K562 (cell line): ENCODE measurements around the gene COQ3. TPM values are rescaled to one million over a fixed set of nuclear protein-coding genes. Genes with fewer than 3 reads are reported as not detected.
A peak's percentile ranks its signal among the peaks of the same experiment; 100 is the strongest.

Experiments
- ATAC-seq: fragments of 200-7000 bp; cut with Tn5 transposase; 3 replicates; pipeline ENCODE4 v1.9.1; 2020; ENCODE audit warnings: moderate library complexity
- BruUV-seq: library from RNA; stranded (reverse); fragments of 400-500 nt; replicated peaks from 2 replicates; lab custom pipeline; 2021; lab: Mats Ljungman, UMichigan
- CTCF ChIA-PET: fragments of 300-600 bp; formaldehyde crosslinking; extraction: SDS; loops from one replicate; lab custom pipeline; 2021; ENCODE audit warnings: low intra/inter-chr PET ratio; lab: Yijun Ruan, JAX
- POLR2A ChIA-PET: fragments of 300-600, 350-650 bp; sonication (Branson Sonifier 250); formaldehyde crosslinking; extraction: SDS; loops from one replicate; lab custom pipeline; 2021; ENCODE audit warnings: antibody characterized with exemption, inconsistent platforms; lab: Yijun Ruan, JAX
- DNase-seq, 4 experiments: peaks; one replicate each; pipeline versions ENCODE4 v3.0.0 to v3.0.0-alpha.2; 2011 to 2018; ENCODE audit warnings: low spot score in 3 of 4, mixed read lengths in 3 of 4; ENCODE audit errors: extremely low read depth in 1 of 4
- FAIRE-seq: peaks from 2 replicates; lab custom pipeline; 2011; peaks lifted over from hg19 to GRCh38; lab: Jason Lieb, UNC
- H2AFZ ChIP-seq: 2 replicates; pipeline ENCODE4 v1.6.0; 2011; ENCODE audit warnings: low read depth, low read length, control low read depth, inconsistent platforms
- H3K27ac ChIP-seq: fragments of 200-600 bp; 3 replicates; pipeline ENCODE4 v1.8.0; 2011; ENCODE audit warnings: low read depth, mild to moderate bottlenecking, control low read depth, inconsistent platforms, low read length, moderate library complexity, mixed read lengths; ENCODE audit errors: extremely low read depth
- H3K27me3 ChIP-seq, 2 experiments: fragments of 300-600 bp in 1 of 2; 2 replicates in 1 of 2; 3 replicates in 1 of 2; pipeline versions ENCODE4 v1.6.0 to v1.8.0; 2011; ENCODE audit warnings: inconsistent platforms in 2 of 2, low read length in 2 of 2, mild to moderate bottlenecking in 1 of 2, mixed read lengths in 1 of 2, moderate library complexity in 1 of 2; ENCODE audit not compliant: control insufficient read depth in 2 of 2, insufficient read depth in 2 of 2
- H3K36me3 ChIP-seq: fragments of 300-600 bp; 3 replicates; pipeline ENCODE4 v1.8.0; 2011; ENCODE audit warnings: mild to moderate bottlenecking, low read length, inconsistent platforms; ENCODE audit not compliant: control insufficient read depth, insufficient read depth
- H3K4me1 ChIP-seq, 2 experiments: fragments of 200-600 bp in 1 of 2; replicated peaks in 1 of 2; 2 replicates in 1 of 2; 3 replicates in 1 of 2; pipeline versions ENCODE4 v1.5.1 to v1.8.0; 2011; ENCODE audit warnings: inconsistent platforms in 2 of 2, low read length in 2 of 2, mild to moderate bottlenecking in 1 of 2, mixed read lengths in 1 of 2, moderate library complexity in 1 of 2; ENCODE audit not compliant: control insufficient read depth in 2 of 2, insufficient read depth in 2 of 2
- H3K4me2 ChIP-seq: 2 replicates; pipeline ENCODE4 v1.6.1; 2011; ENCODE audit warnings: low read length, control low read depth, inconsistent platforms, mixed read lengths; ENCODE audit not compliant: insufficient read depth
- H3K4me3 ChIP-seq: fragments of 200-600 bp; sonication (generic), shearing (Covaris generic); 2 replicates; pipeline ENCODE4 v1.5.1; 2016; ENCODE audit warnings: control low read depth, inconsistent platforms
- H3K79me2 ChIP-seq: fragments of 200-600 bp; 3 replicates; pipeline ENCODE4 v1.8.0; 2011; ENCODE audit warnings: low read length, inconsistent platforms; ENCODE audit not compliant: control insufficient read depth, insufficient read depth
- H3K9ac ChIP-seq, 2 experiments: 2 replicates each; pipeline versions ENCODE4 v1.6.0 to v1.6.1; 2011; ENCODE audit warnings: low read depth in 2 of 2, low read length in 2 of 2, control low read depth in 1 of 2, inconsistent platforms in 1 of 2, mild to moderate bottlenecking in 1 of 2, mixed read lengths in 1 of 2; ENCODE audit not compliant: insufficient read depth in 1 of 2
- H3K9me1 ChIP-seq: one replicate; pipeline ENCODE4 v1.6.0; 2011; ENCODE audit warnings: inconsistent platforms, mild to moderate bottlenecking, low read length, moderate library complexity; ENCODE audit not compliant: control insufficient read depth, insufficient read depth
- H3K9me3 ChIP-seq: replicated peaks from 2 replicates; pipeline ENCODE4 v1.5.1; 2011; ENCODE audit warnings: low read depth, low read length, inconsistent platforms; ENCODE audit not compliant: control insufficient read depth, insufficient read depth
- H4K20me1 ChIP-seq: replicated peaks from 2 replicates; pipeline ENCODE4 v1.6.1; 2011; ENCODE audit warnings: low read length, inconsistent platforms, mixed read lengths; ENCODE audit not compliant: control insufficient read depth, insufficient read depth
- RAD21 ChIP-seq, 2 experiments: fragments of 250-450 bp in 1 of 2; fragments of 450-650 bp in 1 of 2; sonication (Bioruptor Pico) in 1 of 2; formaldehyde crosslinking in 1 of 2; IDR thresholded peaks in 1 of 2; conservative IDR thresholded peaks in 1 of 2; 2 replicates each; pipeline versions ENCODE4 v1.4.0 to v1.8.0; 2020 to 2022; ENCODE audit warnings: mild to moderate bottlenecking in 2 of 2, moderate library complexity in 1 of 2
- ZNF316 ChIP-seq: fragments of 450-650 bp; IDR thresholded peaks from 2 replicates; pipeline ENCODE4 v1.6.1; 2016
- WGBS: fragments of 100-300 bp; shearing (Covaris generic); methylation state at CpG from one replicate; pipeline ENCODE4 v1.1.6; 2016; ENCODE audit warnings: low coverage, mixed read lengths; ENCODE audit not compliant: insufficient coverage; ENCODE audit errors: missing lambda C conversion rate; 5-methylcytosine and 5-hydroxymethylcytosine counted together
- in situ Hi-C: fragments of 300-500 bp; cut with MboI; formaldehyde crosslinking; loops from 4 replicates; pipeline ENCODE4 v1.15.0; 2018; ENCODE audit warnings: inconsistent platforms, mixed read lengths
- intact Hi-C: fragments of 100-400 bp; cut with micrococcal nuclease; formaldehyde crosslinking; loops from 2 replicates; pipeline ENCODE4 v1.14.2; 2022
- polyA plus RNA-seq, 8 experiments: library from polyadenylated mRNA; depleted of rRNA in 4 of 8; stranded (reverse) in 5 of 8; unstranded in 3 of 8; fragments of >200 nt; fragmentation: Nextera tagmentation in 2 of 8; fragmentation: Illumina TruSeq in 1 of 8; extraction: Ambion mirVana in 2 of 8; extraction: Trizol in 1 of 8; gene quantifications; 2 replicates each; pipeline versions ENCODE4 v1.2.1 to v1.2.3, GENCODE V29; 2011 to 2014; ENCODE audit warnings: inconsistent platforms in 1 of 8, missing spikeins in 1 of 8
- total RNA-seq, 7 experiments: library from RNA; depleted of rRNA in 6 of 7; stranded (reverse); fragments of >200 nt in 6 of 7; fragmentation: Illumina TruSeq in 2 of 7; extraction: Trizol in 2 of 7; gene quantifications; 2 replicates each; pipeline versions ENCODE4 v1.2.1 to v1.2.3, GENCODE V29; 2011 to 2021; ENCODE audit warnings: low replicate concordance in 1 of 7
- TF ChIP-seq, protein P1 (sequence below): fragments of 450-650 bp; conservative IDR thresholded peaks from 2 replicates; pipeline ENCODE4 v1.6.1; 2016; ENCODE audit warnings: missing genetic modification characterization, low read depth, mild to moderate bottlenecking, control low read depth, missing compliant biosample characterization

Gene COQ3
- total and polyA plus RNA-seq, 9 of the 15 experiments (the other 6 are each of a cell fraction or from before 2014, with no cell fraction given), result 16.9 to 137 (median 33.9) TPM

DNA sequence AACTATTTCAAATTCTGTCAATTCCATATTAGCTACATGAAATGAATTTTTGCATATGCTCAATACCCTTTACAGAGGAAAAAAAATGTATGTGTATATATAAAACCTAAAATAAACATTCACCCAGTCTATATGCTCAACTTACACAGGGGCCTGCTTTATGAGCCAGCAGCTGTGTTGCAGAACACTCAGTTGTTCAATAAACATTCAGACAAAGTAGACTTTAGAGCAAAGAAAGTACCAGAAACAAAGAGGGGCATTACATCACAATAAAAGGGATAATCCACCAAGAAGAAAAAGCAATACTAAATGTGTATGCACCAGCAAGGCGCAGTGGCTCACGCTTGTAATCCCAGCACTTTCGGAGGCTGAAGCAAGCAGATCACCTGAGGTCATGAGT lies 9.5 kb downstream of the COQ3 start:
- DNase-seq (no peak), ATAC-seq (no peak), FAIRE-seq (no peak)
- ChIA-PET CTCF (no interaction called here), POLR2A (interaction anchor here (1.6 to 2.2 kb wide), 2 partner anchors 9 to 40 kb away, joined by 3 to 9 read pairs; partner anchors contain the start of genes COQ3 and PNISR)
- intact Hi-C loops, result no loop called here
- Histone ChIP-seq H2AFZ (no peak overlapping the region), H3K9me1 (no peaks in the 10 kb centered on the region), H3K9me3 (no peaks in the 10 kb centered on the region), H3K79me2 (peaks cover 10% of the 10 kb centered on the region; the same call in 2 of the 3 replicates), H3K36me3 (no peaks in the 10 kb centered on the region), H3K9ac (no peak overlapping the region), H3K4me1 (no peaks in the 10 kb centered on the region), H3K27ac (no peak overlapping the region), H3K27me3 (no peaks in the 10 kb centered on the region), H3K4me3 (no peak overlapping the region), H4K20me1 (no peaks in the 10 kb centered on the region), H3K4me2 (no peak overlapping the region)
- BruUV-seq, result no TSS peak
- in situ Hi-C loops, result no loop called here
- 86% methylated on average over 3 of the region's 3 CpGs for WGBS
- no peak for TF ChIP-seq RAD21 (CRISPR knock-in tag; conservative IDR thresholded peaks at IDR 0.05 in 1 of 2, IDR thresholded peaks at IDR 0.05 in 1 of 2)
- TF ChIP-seq, protein P1, sequence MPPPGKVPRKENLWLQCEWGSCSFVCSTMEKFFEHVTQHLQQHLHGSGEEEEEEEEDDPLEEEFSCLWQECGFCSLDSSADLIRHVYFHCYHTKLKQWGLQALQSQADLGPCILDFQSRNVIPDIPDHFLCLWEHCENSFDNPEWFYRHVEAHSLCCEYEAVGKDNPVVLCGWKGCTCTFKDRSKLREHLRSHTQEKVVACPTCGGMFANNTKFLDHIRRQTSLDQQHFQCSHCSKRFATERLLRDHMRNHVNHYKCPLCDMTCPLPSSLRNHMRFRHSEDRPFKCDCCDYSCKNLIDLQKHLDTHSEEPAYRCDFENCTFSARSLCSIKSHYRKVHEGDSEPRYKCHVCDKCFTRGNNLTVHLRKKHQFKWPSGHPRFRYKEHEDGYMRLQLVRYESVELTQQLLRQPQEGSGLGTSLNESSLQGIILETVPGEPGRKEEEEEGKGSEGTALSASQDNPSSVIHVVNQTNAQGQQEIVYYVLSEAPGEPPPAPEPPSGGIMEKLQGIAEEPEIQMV, result no peak

DNA sequence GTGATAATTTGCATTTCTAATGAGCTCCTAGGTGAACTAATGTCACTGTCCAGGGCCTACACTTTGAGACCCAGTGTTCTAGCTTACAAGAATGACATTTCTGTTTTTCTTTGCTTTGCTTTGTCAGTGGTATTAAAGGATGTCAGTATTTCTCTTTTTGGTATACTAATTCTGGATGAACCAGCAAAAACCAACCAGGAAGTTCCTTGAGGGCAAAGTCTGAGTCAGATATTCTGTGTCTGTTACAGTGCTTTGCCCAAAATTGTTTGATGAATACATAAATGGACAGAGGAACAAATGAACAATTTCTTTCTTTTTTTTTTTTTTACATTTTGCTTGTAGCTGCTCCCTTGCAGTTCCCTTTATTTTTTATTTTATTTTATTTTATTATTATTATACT lies 15.4 kb downstream of the COQ3 start:
- no peak for ATAC-seq
- no peaks in the 10 kb centered on the region for H3K9me3 ChIP-seq
- CTCF ChIA-PET, result no interaction called here
- 0 out of 2 replicates have a peak, but pooled peaks have one; percentile 6 for TF ChIP-seq ZNF316

More for the DNA sequence above, 15.4 kb downstream of the COQ3 start:
- H3K9ac ChIP-seq, result no peak overlapping the region
- intact Hi-C loops (no loop called here), in situ Hi-C loops (no loop called here)
- no peak for FAIRE-seq
- BruUV-seq, result no TSS peak
- no peaks in the 10 kb centered on the region for H4K20me1 ChIP-seq
- no peak overlapping the region for H2AFZ ChIP-seq
- DNase-seq, result no peak
- no peaks in the 10 kb centered on the region for H3K36me3 ChIP-seq
- H3K27ac ChIP-seq, result no peak overlapping the region
- H3K4me2 ChIP-seq, result no peak overlapping the region
- H3K4me1 ChIP-seq, result no peaks in the 10 kb centered on the region
- H3K9me1 ChIP-seq, result no peaks in the 10 kb centered on the region
- no peaks in the 10 kb centered on the region for H3K27me3 ChIP-seq
- H3K79me2 ChIP-seq, result no peaks in the 10 kb centered on the region
- POLR2A ChIA-PET, result interaction anchor here (0.9 to 1.6 kb wide), 2 partner anchors 14 to 15 kb away, joined by 4 to 5 read pairs; partner anchors contain the start of gene COQ3
- no peak overlapping the region for H3K4me3 ChIP-seq
